ENCODE measurements around the gene SLC8A1. TPM values are rescaled to one million over a fixed set of nuclear protein-coding genes. Genes with fewer than 3 reads are reported as not detected.

The SLC8A1 gene
- total and polyA plus RNA-seq, 2 donors from 2014 or later = 12.9 to 33.9 TPM

DNA sequence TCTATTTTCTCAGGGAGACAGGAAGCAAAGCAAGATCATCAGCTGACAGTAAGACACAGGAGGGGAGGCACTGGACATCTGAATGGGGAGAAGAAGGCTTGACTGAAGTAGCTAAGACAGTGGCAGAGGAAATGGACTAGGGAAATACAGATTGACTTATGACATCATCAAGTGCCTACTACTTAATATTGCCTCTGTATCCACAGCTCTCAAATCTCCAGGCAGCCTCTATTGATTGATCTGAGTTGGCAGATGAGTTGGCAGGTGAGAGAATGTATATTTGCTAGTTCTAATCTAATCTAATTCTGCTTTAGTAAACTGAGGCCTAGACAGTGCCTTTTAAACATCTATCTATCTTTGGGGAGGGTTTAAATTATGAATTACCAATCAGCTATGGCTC is 242.1 kb downstream of the SLC8A1 start:
- H3K9ac ChIP-seq (ENCODE audit: low read length in 3 of 3) = no peak overlapping the region
- H3K27ac ChIP-seq (ENCODE audit: low read depth in 2 of 2, low read length in 2 of 2) = no peak overlapping the region
- no peaks in the 10 kb centered on the region for H3K9me3 ChIP-seq (ENCODE audit: control insufficient read depth in 2 of 3, insufficient read depth in 1 of 3, low read length in 3 of 3)
- H3K4me1 ChIP-seq (ENCODE audit: control insufficient read depth in 2 of 3, insufficient read depth in 2 of 3, low read depth in 1 of 3, low read length in 3 of 3) = peaks cover 0 to 8% (median 0%) of the 10 kb centered on the region in 3 donors
- no peaks in the 10 kb centered on the region for H3K27me3 ChIP-seq (ENCODE audit: control insufficient read depth, insufficient read depth, low read length)
- intact Hi-C loops (cut with DNase I) = no loop called here
- DNase-seq (no peak), FAIRE-seq (no peak)
- no peak overlapping the region for H3K4me3 ChIP-seq (ENCODE audit: low read length in 3 of 3)
- no peaks in the 10 kb centered on the region for H3K36me3 ChIP-seq (ENCODE audit: control insufficient read depth in 2 of 3, insufficient read depth in 3 of 3, low read length in 3 of 3)
- TF ChIP-seq, protein P1, sequence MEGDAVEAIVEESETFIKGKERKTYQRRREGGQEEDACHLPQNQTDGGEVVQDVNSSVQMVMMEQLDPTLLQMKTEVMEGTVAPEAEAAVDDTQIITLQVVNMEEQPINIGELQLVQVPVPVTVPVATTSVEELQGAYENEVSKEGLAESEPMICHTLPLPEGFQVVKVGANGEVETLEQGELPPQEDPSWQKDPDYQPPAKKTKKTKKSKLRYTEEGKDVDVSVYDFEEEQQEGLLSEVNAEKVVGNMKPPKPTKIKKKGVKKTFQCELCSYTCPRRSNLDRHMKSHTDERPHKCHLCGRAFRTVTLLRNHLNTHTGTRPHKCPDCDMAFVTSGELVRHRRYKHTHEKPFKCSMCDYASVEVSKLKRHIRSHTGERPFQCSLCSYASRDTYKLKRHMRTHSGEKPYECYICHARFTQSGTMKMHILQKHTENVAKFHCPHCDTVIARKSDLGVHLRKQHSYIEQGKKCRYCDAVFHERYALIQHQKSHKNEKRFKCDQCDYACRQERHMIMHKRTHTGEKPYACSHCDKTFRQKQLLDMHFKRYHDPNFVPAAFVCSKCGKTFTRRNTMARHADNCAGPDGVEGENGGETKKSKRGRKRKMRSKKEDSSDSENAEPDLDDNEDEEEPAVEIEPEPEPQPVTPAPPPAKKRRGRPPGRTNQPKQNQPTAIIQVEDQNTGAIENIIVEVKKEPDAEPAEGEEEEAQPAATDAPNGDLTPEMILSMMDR (IDR thresholded peaks at IDR 0.05; ENCODE audit: borderline replicate concordance, extremely low read depth, insufficient read depth) = no peak

DNA sequence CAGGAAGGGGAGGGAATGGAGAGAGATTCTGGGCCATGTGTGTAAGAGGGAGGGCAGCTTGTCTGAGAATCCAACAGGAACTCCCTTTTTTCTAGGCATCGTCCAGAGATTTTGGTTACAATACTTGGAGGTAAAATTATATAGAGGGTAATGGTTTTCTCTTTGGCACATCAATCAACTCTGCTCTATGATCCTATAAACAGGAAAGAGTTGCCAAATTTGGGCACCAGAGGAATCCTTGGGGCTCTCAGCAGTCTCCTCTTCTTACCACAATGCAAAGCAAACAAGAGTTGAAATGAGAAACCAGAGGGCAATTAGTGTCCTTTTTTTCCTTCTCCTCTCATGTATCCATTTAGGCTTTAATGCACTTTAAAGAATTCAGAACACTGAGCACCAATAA is 243.4 kb downstream of the SLC8A1 start:
- H3K9ac ChIP-seq (ENCODE audit: low read length in 3 of 3) = no peak overlapping the region
- H3K4me3 ChIP-seq (ENCODE audit: low read length in 3 of 3) = no peak overlapping the region
- FAIRE-seq = no peak
- no peaks in the 10 kb centered on the region for H3K9me3 ChIP-seq (ENCODE audit: control insufficient read depth in 2 of 3, insufficient read depth in 1 of 3, low read length in 3 of 3)
- TF ChIP-seq, protein P1 (IDR thresholded peaks at IDR 0.05; ENCODE audit: borderline replicate concordance, extremely low read depth, insufficient read depth) = no peak
- peak in 2 of 5 donors; percentile 58 to 63 for DNase-seq
- intact Hi-C loops (cut with DNase I) = no loop called here
- H3K27me3 ChIP-seq (ENCODE audit: control insufficient read depth, insufficient read depth, low read length) = no peaks in the 10 kb centered on the region
- H3K27ac ChIP-seq (ENCODE audit: low read depth in 2 of 2, low read length in 2 of 2) = no peak overlapping the region
- H3K4me1 ChIP-seq (ENCODE audit: control insufficient read depth in 2 of 3, insufficient read depth in 2 of 3, low read depth in 1 of 3, low read length in 3 of 3) = peaks cover 0 to 8% (median 0%) of the 10 kb centered on the region in 3 donors
- H3K36me3 ChIP-seq (ENCODE audit: control insufficient read depth in 2 of 3, insufficient read depth in 3 of 3, low read length in 3 of 3) = no peaks in the 10 kb centered on the region

DNA sequence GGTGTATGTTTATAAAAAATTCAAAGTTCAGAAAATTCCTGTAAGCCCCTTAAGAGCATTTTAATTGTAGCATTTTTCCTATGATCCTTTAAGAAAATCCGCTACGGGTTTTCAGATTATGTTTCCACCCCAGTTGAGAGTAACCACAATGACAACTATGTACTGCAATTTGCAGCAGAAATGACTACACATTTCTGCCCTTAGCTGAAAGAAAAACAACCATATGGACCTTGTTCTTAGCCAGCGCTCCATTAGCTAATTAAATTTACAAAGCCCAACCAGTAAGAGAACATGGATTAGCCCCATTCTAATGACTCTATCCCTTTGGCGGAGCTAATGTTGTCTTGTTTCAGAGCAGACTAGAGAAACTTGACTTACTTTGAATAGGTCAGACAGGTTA is 247.6 kb downstream of the SLC8A1 start:
- Histone ChIP-seq H3K9me3 (ENCODE audit: control insufficient read depth in 2 of 3, insufficient read depth in 1 of 3, low read length in 3 of 3) (no peaks in the 10 kb centered on the region), H3K27me3 (ENCODE audit: control insufficient read depth, insufficient read depth, low read length) (no peaks in the 10 kb centered on the region), H3K36me3 (ENCODE audit: control insufficient read depth in 2 of 3, insufficient read depth in 3 of 3, low read length in 3 of 3) (no peaks in the 10 kb centered on the region), H3K4me3 (ENCODE audit: low read length in 3 of 3) (no peak overlapping the region), H3K27ac (ENCODE audit: low read depth in 2 of 2, low read length in 2 of 2) (no peak overlapping the region), H3K4me1 (ENCODE audit: control insufficient read depth in 2 of 3, insufficient read depth in 2 of 3, low read depth in 1 of 3, low read length in 3 of 3) (peaks cover 0 to under 1% (median 0%) of the 10 kb centered on the region in 3 donors), H3K9ac (ENCODE audit: low read length in 3 of 3) (no peak overlapping the region)
- FAIRE-seq = no peak
- intact Hi-C loops (cut with DNase I) = no loop called here
- no peak for DNase-seq
- TF ChIP-seq, protein P1 (IDR thresholded peaks at IDR 0.05; ENCODE audit: borderline replicate concordance, extremely low read depth, insufficient read depth) = no peak

DNA sequence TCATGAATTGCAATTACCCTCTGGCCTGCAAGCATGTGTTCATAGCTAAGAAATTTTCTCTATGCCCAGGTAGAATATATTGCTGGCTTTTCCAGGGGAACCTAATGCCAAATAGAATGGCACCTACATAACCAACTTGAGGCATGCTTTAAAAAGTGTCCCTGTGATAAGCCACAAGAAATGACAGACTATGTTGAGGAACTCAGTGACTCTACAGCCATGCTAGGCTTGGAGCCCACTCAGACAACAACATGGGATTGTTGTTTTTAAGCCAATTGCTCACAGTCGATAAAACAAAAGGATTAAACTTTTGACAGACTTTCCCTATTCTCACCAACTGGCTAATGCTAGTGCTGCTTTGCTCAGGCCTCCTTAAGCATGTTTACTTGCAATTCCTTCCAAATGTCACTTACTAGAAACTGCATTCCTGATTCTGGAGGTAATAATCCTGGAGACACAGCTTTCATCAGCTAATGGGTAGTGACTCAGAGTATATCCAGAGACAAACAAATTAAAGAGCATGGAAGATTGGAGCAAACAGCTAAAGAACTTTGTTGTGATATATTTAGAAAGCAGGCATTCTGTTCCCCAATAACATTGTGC is 249.0 kb downstream of the SLC8A1 start:
- FAIRE-seq = no peak
- intact Hi-C loops (cut with DNase I) = no loop called here
- no peaks in the 10 kb centered on the region for H3K36me3 ChIP-seq (ENCODE audit: control insufficient read depth in 2 of 3, insufficient read depth in 3 of 3, low read length in 3 of 3)

More for the DNA sequence above, 249.0 kb downstream of the SLC8A1 start:
- Histone ChIP-seq H3K4me1 (ENCODE audit: control insufficient read depth in 2 of 3, insufficient read depth in 2 of 3, low read depth in 1 of 3, low read length in 3 of 3) (no peaks in the 10 kb centered on the region), H3K27me3 (ENCODE audit: control insufficient read depth, insufficient read depth, low read length) (no peaks in the 10 kb centered on the region), H3K27ac (ENCODE audit: low read depth in 2 of 2, low read length in 2 of 2) (no peak overlapping the region), H3K4me3 (ENCODE audit: low read length in 3 of 3) (no peak overlapping the region), H3K9me3 (ENCODE audit: control insufficient read depth in 2 of 3, insufficient read depth in 1 of 3, low read length in 3 of 3) (no peaks in the 10 kb centered on the region), H3K9ac (ENCODE audit: low read length in 3 of 3) (no peak overlapping the region)
- TF ChIP-seq, protein P1 (IDR thresholded peaks at IDR 0.05; ENCODE audit: borderline replicate concordance, extremely low read depth, insufficient read depth) = no peak
- DNase-seq = no peak

Measured in kidney (tissue), 14 donors.